Sigmoid colon (tissue), 7 donors: ENCODE results near the gene POFUT1. TPM values are rescaled to one million over a fixed set of nuclear protein-coding genes. Genes with fewer than 3 reads are reported as not detected.
"Not testable (repeated sequence)": the region's sequence is repeated elsewhere in the genome, so short reads cannot be mapped to it uniquely, and the experiment has no call there.

Source experiments
- DNase-seq: peaks from one replicate; pipeline ENCODE4 v3.0.0-alpha.2; 2019
- H3K27ac ChIP-seq, 4 donors: fragments of 200-600 bp; sonication (generic); one replicate each; pipeline ENCODE4 v1.5.1; 2016 to 2019; ENCODE audit warnings: mild to moderate bottlenecking in 1 of 4
- H3K27me3 ChIP-seq, 3 donors: fragments of 200-600 bp; sonication (generic); one replicate each; pipeline ENCODE4 v1.5.1; 2019; ENCODE audit warnings: mild to moderate bottlenecking in 1 of 3
- H3K36me3 ChIP-seq, 4 donors: fragments of 200-600 bp; sonication (generic); one replicate each; pipeline ENCODE4 v1.5.1; 2016 to 2019
- H3K4me1 ChIP-seq, 4 donors: fragments of 200-600 bp; sonication (generic); one replicate each; pipeline ENCODE4 v1.5.1; 2017 to 2019
- H3K4me3 ChIP-seq, 4 donors: fragments of 200-600 bp; sonication (generic); one replicate each; pipeline ENCODE4 v1.5.1; 2017 to 2019; ENCODE audit warnings: mild to moderate bottlenecking in 2 of 4, moderate library complexity in 1 of 4
- H3K9me3 ChIP-seq, 4 donors: fragments of 200-600 bp in 3 of 4; sonication (generic) in 3 of 4; one replicate each; pipeline versions ENCODE4 v1.5.1 to v1.6.1; 2013 to 2019
- CTCF ChIP-seq, 4 experiments: fragments of 450-650 bp in 3 of 4; fragments of 200-600 bp in 1 of 4; IDR thresholded peaks; one replicate each; pipeline ENCODE4 v1.5.1; 2016 to 2019; ENCODE audit warnings: antibody characterized with exemption in 4 of 4, mild to moderate bottlenecking in 3 of 4, moderate library complexity in 2 of 4
- EP300 ChIP-seq, 4 donors: sonication (generic); formaldehyde crosslinking; IDR thresholded peaks; one replicate each; pipeline ENCODE4 v1.6.1; 2017; ENCODE audit warnings: antibody characterized with exemption in 4 of 4
- POLR2A ChIP-seq, 2 donors: fragments of 450-650 bp; IDR thresholded peaks; one replicate each; pipeline ENCODE4 v1.6.1; 2016; ENCODE audit warnings: antibody characterized with exemption in 2 of 2, mild to moderate bottlenecking in 2 of 2, moderate library complexity in 2 of 2
- POLR2AphosphoS5 ChIP-seq, 4 donors: sonication (generic); formaldehyde crosslinking; IDR thresholded peaks; one replicate each; pipeline ENCODE4 v1.6.1; 2017; ENCODE audit warnings: antibody characterized with exemption in 4 of 4
- WGBS, 2 donors: extraction: QIAGEN DNeasy Blood & Tissue Kit; methylation state at CpG; one replicate each; pipeline ENCODE4 v1.1.7; 2013; 5-methylcytosine and 5-hydroxymethylcytosine counted together
- intact Hi-C: fragments of 100-400 bp; cut with DNase I; formaldehyde crosslinking; loops from one replicate; pipeline ENCODE4 v1.15.1; 2023
- polyA plus RNA-seq, 3 donors: library from polyadenylated mRNA; stranded (reverse); fragments of 200-250 nt; gene quantifications; one replicate each; pipeline ENCODE4 v1.2.3, GENCODE V29; 2013
- total RNA-seq, 4 donors: library from RNA; depleted of rRNA; stranded (reverse); fragments of >200 nt; gene quantifications; one replicate each; pipeline ENCODE4 v1.1.0, GENCODE V29; 2016
- donor health status: healthy with polysubstance abuse.
- donor health status: Bipolar disorder and iron deficiency.
- donor health status: healthy.

POFUT1 gene
- total and polyA plus RNA-seq, 7 donors: 7.2 to 31.6 (median 25.3) TPM

- no peaks in the 10 kb centered on the region for H3K4me1 ChIP-seq
- H3K9me3 ChIP-seq: no peaks in the 10 kb centered on the region
- intact Hi-C loops: no loop called here
- TF ChIP-seq CTCF (IDR thresholded peaks at IDR 0.05) (no peak), POLR2A (IDR thresholded peaks at IDR 0.05) (no peak), EP300 (IDR thresholded peaks at IDR 0.05) (no peak), POLR2AphosphoS5 (IDR thresholded peaks at IDR 0.05) (no peak)
- no peak overlapping the region for H3K27ac ChIP-seq
- H3K36me3 ChIP-seq: no peaks in the 10 kb centered on the region
- 68 to 78% methylated on average over 3 of the region's 3 CpGs for WGBS, 2 donors
- no peak overlapping the region for H3K4me3 ChIP-seq
- no peak for DNase-seq
- H3K27me3 ChIP-seq: no peaks in the 10 kb centered on the region
Observed at GRCh38 chr20:32251470-32251869, 43.8 kb downstream of the POFUT1 start.

GRCh38 chr20:32252189-32252588, 44.5 kb downstream of the POFUT1 start:
- no peaks in the 10 kb centered on the region for H3K9me3 ChIP-seq
- no peaks in the 10 kb centered on the region for H3K27me3 ChIP-seq
- no peak for DNase-seq
- no peak overlapping the region for H3K27ac ChIP-seq
- intact Hi-C loops: no loop called here
- H3K4me3 ChIP-seq: no peak overlapping the region
- 77 to 94% methylated on average over 6 of the region's 6 CpGs for WGBS, 2 donors
- no peaks in the 10 kb centered on the region for H3K4me1 ChIP-seq
- H3K36me3 ChIP-seq: no peaks in the 10 kb centered on the region
- TF ChIP-seq EP300 (IDR thresholded peaks at IDR 0.05): no peak
- no peak for TF ChIP-seq POLR2A (IDR thresholded peaks at IDR 0.05)
- no peak for TF ChIP-seq POLR2AphosphoS5 (IDR thresholded peaks at IDR 0.05)
- no peak for TF ChIP-seq CTCF (IDR thresholded peaks at IDR 0.05)

- WGBS, 2 donors: 87 to 92% methylated on average over 10 of the region's 10 CpGs
- H3K4me1 ChIP-seq, H3K4me3 ChIP-seq, DNase-seq, H3K9me3 ChIP-seq, H3K27me3 ChIP-seq, H3K36me3 ChIP-seq, H3K27ac ChIP-seq, intact Hi-C loops: not testable (repeated sequence)
Observed at GRCh38 chr20:32260973-32261372, 53.3 kb downstream of the POFUT1 start.

GRCh38 chr20:32261644-32262043, 54.0 kb downstream of the POFUT1 start:
- Histone ChIP-seq H3K4me1 (no peaks in the 10 kb centered on the region), H3K27me3 (no peaks in the 10 kb centered on the region), H3K9me3 (no peaks in the 10 kb centered on the region), H3K36me3 (no peaks in the 10 kb centered on the region), H3K27ac (no peak overlapping the region), H3K4me3 (no peak overlapping the region)
- no peak for DNase-seq
- 89% methylated on average over 2 of the region's 2 CpGs for WGBS, 2 donors
- TF ChIP-seq EP300 (IDR thresholded peaks at IDR 0.05): no peak
- no peak for TF ChIP-seq POLR2AphosphoS5 (IDR thresholded peaks at IDR 0.05)
- no peak for TF ChIP-seq POLR2A (IDR thresholded peaks at IDR 0.05)
- TF ChIP-seq CTCF (IDR thresholded peaks at IDR 0.05): no peak
- intact Hi-C loops: no loop called here

- H3K27ac ChIP-seq: no peak overlapping the region
- no peaks in the 10 kb centered on the region for H3K4me1 ChIP-seq
- TF ChIP-seq POLR2AphosphoS5 (IDR thresholded peaks at IDR 0.05) (no peak), POLR2A (IDR thresholded peaks at IDR 0.05) (no peak)
- no peaks in the 10 kb centered on the region for H3K27me3 ChIP-seq
- no peak for DNase-seq
- intact Hi-C loops: no loop called here
- H3K4me3 ChIP-seq: no peak overlapping the region
- no peaks in the 10 kb centered on the region for H3K36me3 ChIP-seq
- 69 to 84% methylated on average over 7 of the region's 7 CpGs for WGBS, 2 donors
- no peaks in the 10 kb centered on the region for H3K9me3 ChIP-seq
Observed at GRCh38 chr20:32263398-32263954, 55.8 kb downstream of the POFUT1 start.

- intact Hi-C loops: no loop called here
Observed at GRCh38 chr20:32271620-32272019, 63.9 kb downstream of the POFUT1 start.

More at GRCh38 chr20:32271620-32272019, 63.9 kb downstream of the POFUT1 start:
- WGBS, 2 donors: 82 to 89% methylated on average over 5 of the region's 5 CpGs
- H3K4me1 ChIP-seq: peaks cover 0 to under 1% (median under 1%) of the 10 kb centered on the region in 4 donors
- H3K27ac ChIP-seq: no peak overlapping the region
- TF ChIP-seq CTCF (IDR thresholded peaks at IDR 0.05) (no peak), POLR2AphosphoS5 (IDR thresholded peaks at IDR 0.05) (no peak), EP300 (IDR thresholded peaks at IDR 0.05) (no peak), POLR2A (IDR thresholded peaks at IDR 0.05) (no peak)
- H3K27me3 ChIP-seq: peaks cover 0 to 7% (median 0%) of the 10 kb centered on the region in 3 donors
- no peak overlapping the region for H3K4me3 ChIP-seq
- DNase-seq: no peak
- H3K9me3 ChIP-seq: no peaks in the 10 kb centered on the region
- H3K36me3 ChIP-seq: no peaks in the 10 kb centered on the region
